ENCODE data around the gene SUV39H2. TPM values are rescaled to one million over a fixed set of nuclear protein-coding genes. Genes with fewer than 3 reads are reported as not detected.
"Not testable (repeated sequence)": the region's sequence is repeated elsewhere in the genome, so short reads cannot be mapped to it uniquely, and the experiment has no call there.

Gene SUV39H2
- total RNA-seq, 1 donor from 2014 or later = 39.7 TPM

DNA sequence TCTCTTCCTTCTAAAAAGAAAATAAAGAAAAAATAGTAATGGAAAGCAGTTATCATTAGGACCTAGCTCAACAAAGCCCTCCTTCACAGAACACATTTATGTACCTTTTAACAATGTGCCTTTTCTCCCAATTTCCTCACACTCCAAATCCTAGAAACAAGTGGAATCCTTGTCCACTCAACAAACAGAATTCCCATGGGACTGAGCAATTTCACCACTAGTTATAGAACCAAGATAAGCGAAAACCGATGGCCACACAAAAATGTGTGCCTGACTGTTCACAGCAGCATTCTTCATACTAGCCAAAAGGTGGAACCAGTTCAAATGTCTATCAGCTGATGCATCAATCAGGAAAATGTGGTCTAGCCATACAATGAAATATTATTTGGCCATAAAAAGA lies 57.9 kb downstream of the SUV39H2 start:
- Mint-ChIP-seq H3K27ac (no peak overlapping the region), H3K4me1 (ENCODE audit: unreplicated experiment) (no peaks in the 10 kb centered on the region), H3K27me3 (no peaks in the 10 kb centered on the region), H3K9me3 (no peaks in the 10 kb centered on the region), H3K36me3 (peaks cover 19% of the 10 kb centered on the region), H3K4me3 (no peak overlapping the region)
- no peak for DNase-seq (ENCODE audit: extremely low spot score, unreplicated experiment)
- TF ChIP-seq, protein P1, sequence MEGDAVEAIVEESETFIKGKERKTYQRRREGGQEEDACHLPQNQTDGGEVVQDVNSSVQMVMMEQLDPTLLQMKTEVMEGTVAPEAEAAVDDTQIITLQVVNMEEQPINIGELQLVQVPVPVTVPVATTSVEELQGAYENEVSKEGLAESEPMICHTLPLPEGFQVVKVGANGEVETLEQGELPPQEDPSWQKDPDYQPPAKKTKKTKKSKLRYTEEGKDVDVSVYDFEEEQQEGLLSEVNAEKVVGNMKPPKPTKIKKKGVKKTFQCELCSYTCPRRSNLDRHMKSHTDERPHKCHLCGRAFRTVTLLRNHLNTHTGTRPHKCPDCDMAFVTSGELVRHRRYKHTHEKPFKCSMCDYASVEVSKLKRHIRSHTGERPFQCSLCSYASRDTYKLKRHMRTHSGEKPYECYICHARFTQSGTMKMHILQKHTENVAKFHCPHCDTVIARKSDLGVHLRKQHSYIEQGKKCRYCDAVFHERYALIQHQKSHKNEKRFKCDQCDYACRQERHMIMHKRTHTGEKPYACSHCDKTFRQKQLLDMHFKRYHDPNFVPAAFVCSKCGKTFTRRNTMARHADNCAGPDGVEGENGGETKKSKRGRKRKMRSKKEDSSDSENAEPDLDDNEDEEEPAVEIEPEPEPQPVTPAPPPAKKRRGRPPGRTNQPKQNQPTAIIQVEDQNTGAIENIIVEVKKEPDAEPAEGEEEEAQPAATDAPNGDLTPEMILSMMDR (conservative IDR thresholded peaks at IDR 0.05) = no peak

GRCh38 chr10:14938971-14939370 lies 60.3 kb downstream of the SUV39H2 start:
- H3K9me3 Mint-ChIP-seq; H3K27me3 Mint-ChIP-seq; H3K4me1 Mint-ChIP-seq (ENCODE audit: unreplicated experiment); DNase-seq (ENCODE audit: extremely low spot score, unreplicated experiment); H3K36me3 Mint-ChIP-seq; H3K27ac Mint-ChIP-seq; H3K4me3 Mint-ChIP-seq: not testable (repeated sequence)

- H3K27me3 Mint-ChIP-seq; H3K4me1 Mint-ChIP-seq (ENCODE audit: unreplicated experiment); H3K36me3 Mint-ChIP-seq; H3K27ac Mint-ChIP-seq; DNase-seq (ENCODE audit: extremely low spot score, unreplicated experiment); H3K9me3 Mint-ChIP-seq; H3K4me3 Mint-ChIP-seq: not testable (repeated sequence)
Observed at GRCh38 chr10:14942147-14942949, 63.7 kb downstream of the SUV39H2 start.

DNA sequence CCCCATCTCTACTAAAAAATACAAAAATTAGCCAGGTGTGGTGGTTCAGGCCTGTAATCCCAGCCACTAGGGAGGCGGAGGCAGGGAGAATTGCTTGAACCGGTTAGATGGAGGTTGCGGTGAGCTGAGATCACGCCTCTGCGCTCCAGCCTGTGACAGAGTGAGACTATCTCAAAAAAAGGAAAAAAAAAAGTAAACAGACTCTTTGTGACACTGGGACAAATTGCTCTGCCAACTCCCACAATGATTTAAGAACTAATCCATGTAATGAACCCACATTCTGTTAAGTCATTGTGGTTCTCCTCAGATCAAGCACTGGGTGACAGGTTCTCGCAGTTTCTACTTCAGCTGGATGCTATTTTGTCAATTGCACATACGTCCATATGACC lies 64.3 kb downstream of the SUV39H2 start:
- not testable (repeated sequence) for H3K4me3 Mint-ChIP-seq; DNase-seq (ENCODE audit: extremely low spot score, unreplicated experiment); H3K27ac Mint-ChIP-seq; H3K4me1 Mint-ChIP-seq (ENCODE audit: unreplicated experiment); H3K9me3 Mint-ChIP-seq; H3K36me3 Mint-ChIP-seq; H3K27me3 Mint-ChIP-seq

DNA sequence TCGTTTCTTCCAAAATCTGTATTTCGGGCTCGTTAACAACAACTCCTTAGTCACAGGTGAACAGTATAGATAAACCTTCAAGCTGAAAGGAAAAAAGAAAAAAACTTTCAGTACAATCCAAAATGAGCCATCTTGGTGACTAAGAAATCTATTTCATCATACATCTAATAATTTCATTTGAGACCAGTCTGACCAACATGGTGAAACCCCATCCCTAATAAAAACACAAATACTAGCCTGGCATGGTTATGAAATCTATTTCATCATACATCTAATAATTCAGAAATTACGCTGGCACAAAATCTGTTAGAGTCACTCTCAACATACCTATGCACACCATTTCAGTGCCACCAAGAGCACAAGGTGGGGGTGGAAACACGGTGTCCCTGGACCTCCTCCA lies 66.4 kb downstream of the SUV39H2 start:
- H3K9me3 Mint-ChIP-seq = no peaks in the 10 kb centered on the region
- DNase-seq (ENCODE audit: extremely low spot score, unreplicated experiment) = no peak
- no peak overlapping the region for H3K4me3 Mint-ChIP-seq
- H3K4me1 Mint-ChIP-seq (ENCODE audit: unreplicated experiment) = no peaks in the 10 kb centered on the region
- TF ChIP-seq, protein P1 (conservative IDR thresholded peaks at IDR 0.05) = no peak
- no peaks in the 10 kb centered on the region for H3K27me3 Mint-ChIP-seq
- H3K27ac Mint-ChIP-seq = no peak overlapping the region
- H3K36me3 Mint-ChIP-seq = no peaks in the 10 kb centered on the region

DNA sequence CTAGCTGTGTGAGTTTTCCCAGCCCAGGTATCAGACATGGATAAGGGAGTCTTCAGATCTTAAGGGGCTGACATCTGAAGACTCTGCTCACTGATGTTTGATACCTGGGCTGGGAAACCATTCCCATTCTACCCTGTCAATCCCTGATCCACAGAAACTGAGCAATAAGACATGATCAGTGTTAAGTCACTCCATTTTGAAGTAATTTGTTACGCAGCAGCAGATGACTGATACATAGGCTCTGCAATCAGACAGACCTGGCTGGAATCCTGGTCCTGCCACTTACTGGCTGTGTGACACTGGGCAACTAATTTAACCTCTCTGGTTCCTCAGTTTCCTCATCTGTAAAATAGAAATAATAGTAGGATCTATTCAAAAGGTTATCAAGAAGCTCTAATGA lies 68.6 kb downstream of the SUV39H2 start:
- Mint-ChIP-seq H3K9me3 (no peaks in the 10 kb centered on the region), H3K36me3 (peaks cover 3% of the 10 kb centered on the region), H3K27me3 (no peaks in the 10 kb centered on the region), H3K27ac (no peak overlapping the region), H3K4me1 (ENCODE audit: unreplicated experiment) (peaks cover 8% of the 10 kb centered on the region), H3K4me3 (no peak overlapping the region)
- TF ChIP-seq, protein P1 (conservative IDR thresholded peaks at IDR 0.05) = no peak
- DNase-seq (ENCODE audit: extremely low spot score, unreplicated experiment) = no peak

DNA sequence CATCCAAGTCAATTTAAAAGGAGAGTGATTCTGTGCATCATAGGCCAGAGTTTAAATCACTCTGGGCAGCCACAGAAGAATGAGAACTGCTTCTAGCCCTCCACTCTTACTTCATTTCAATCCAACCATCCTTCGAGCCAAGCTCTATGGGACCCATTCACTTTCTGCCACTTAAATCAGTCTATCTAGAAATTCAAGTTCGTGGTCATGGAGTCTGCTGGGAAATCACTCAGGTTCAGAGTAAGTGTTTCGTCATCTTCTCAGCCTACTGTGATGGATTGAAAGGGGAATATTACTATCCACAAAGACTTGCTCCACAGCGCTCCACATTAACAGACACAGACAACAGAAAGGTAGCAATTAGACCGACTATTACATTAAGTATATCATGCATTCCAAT lies 70.6 kb downstream of the SUV39H2 start:
- no peaks in the 10 kb centered on the region for H3K27me3 Mint-ChIP-seq
- no peak for DNase-seq (ENCODE audit: extremely low spot score, unreplicated experiment)
- H3K27ac Mint-ChIP-seq = peak overlapping the region; percentile 16
- no peaks in the 10 kb centered on the region for H3K9me3 Mint-ChIP-seq
- H3K4me1 Mint-ChIP-seq (ENCODE audit: unreplicated experiment) = peaks cover 14% of the 10 kb centered on the region
- H3K4me3 Mint-ChIP-seq = no peak overlapping the region
- H3K36me3 Mint-ChIP-seq = peaks cover 3% of the 10 kb centered on the region
- TF ChIP-seq, protein P1 (conservative IDR thresholded peaks at IDR 0.05) = no peak
